Nephron (organoid): ENCODE measurements around the gene ARMH3.

Experiments used
- H3K27ac Mint-ChIP-seq, 3 experiments: 2 replicates each; pipeline ENCODE4 v1.8.0; 2020; ENCODE audit warnings: mixed read lengths in 3 of 3, mild to moderate bottlenecking in 2 of 3, moderate library complexity in 1 of 3
- H3K27me3 Mint-ChIP-seq: 2 replicates; pipeline ENCODE4 v1.8.0; 2021; ENCODE audit warnings: low read depth, mild to moderate bottlenecking, moderate library complexity, mixed read lengths
- H3K36me3 Mint-ChIP-seq: 2 replicates; pipeline ENCODE4 v1.8.0; 2020; ENCODE audit warnings: low read depth, mixed read lengths
- H3K4me1 Mint-ChIP-seq: 2 replicates; pipeline ENCODE4 v1.8.0; 2020; ENCODE audit warnings: mixed read lengths
- H3K4me3 Mint-ChIP-seq, 3 experiments: 2 replicates each; pipeline ENCODE4 v1.8.0; 2020; ENCODE audit warnings: mild to moderate bottlenecking in 3 of 3, mixed read lengths in 3 of 3, moderate library complexity in 2 of 3
- H3K9me3 Mint-ChIP-seq: 2 replicates; pipeline ENCODE4 v1.8.0; 2020; ENCODE audit warnings: mixed read lengths
- CTCF ChIP-seq, 3 experiments: fragments of 200-600 bp; sonication (generic); IDR thresholded peaks; one replicate each; pipeline ENCODE4 v1.5.0; 2021; ENCODE audit warnings: antibody characterized with exemption in 3 of 3; ENCODE audit not compliant: unreplicated experiment in 3 of 3

The ARMH3 gene

GRCh38 chr10:101816913-101817336, 239.0 kb downstream of the ARMH3 start:
- Mint-ChIP-seq H3K27ac (peak overlapping the region; percentile 42 to 98 (median 91)), H3K27me3 (no peaks in the 10 kb centered on the region), H3K9me3 (no peaks in the 10 kb centered on the region), H3K4me1 (peaks cover 55% of the 10 kb centered on the region), H3K4me3 (peak overlapping the region; percentile 96 to 98 (median 97)), H3K36me3 (peaks cover 17% of the 10 kb centered on the region)
- TF ChIP-seq CTCF (IDR thresholded peaks at IDR 0.05; ENCODE audit: unreplicated experiment in 3 of 3), result no peak

GRCh38 chr10:101816376-101816775, 239.6 kb downstream of the ARMH3 start:
- H3K27me3 Mint-ChIP-seq, result no peaks in the 10 kb centered on the region
- H3K27ac Mint-ChIP-seq, result peak overlapping the region; percentile 42 to 98 (median 91)

GRCh38 chr10:101814466-101815071, 241.4 kb downstream of the ARMH3 start:
- Mint-ChIP-seq H3K36me3 (peaks cover 36% of the 10 kb centered on the region), H3K4me1 (peaks cover 47% of the 10 kb centered on the region), H3K9me3 (no peaks in the 10 kb centered on the region), H3K4me3 (peak overlapping the region; percentile 96 to 98 (median 97)), H3K27me3 (no peaks in the 10 kb centered on the region), H3K27ac (peak overlapping the region; percentile 29 to 64 (median 53))
- no peak for TF ChIP-seq CTCF (IDR thresholded peaks at IDR 0.05; ENCODE audit: unreplicated experiment in 3 of 3)

More at GRCh38 chr10:101816376-101816775, 239.6 kb downstream of the ARMH3 start:
- Mint-ChIP-seq H3K4me3 (peak overlapping the region; percentile 96 to 98 (median 97)), H3K36me3 (peaks cover 22% of the 10 kb centered on the region), H3K9me3 (no peaks in the 10 kb centered on the region), H3K4me1 (peaks cover 51% of the 10 kb centered on the region)
- TF ChIP-seq CTCF (IDR thresholded peaks at IDR 0.05; ENCODE audit: unreplicated experiment in 3 of 3), result no peak

GRCh38 chr10:101812606-101813005, 243.4 kb downstream of the ARMH3 start:
- H3K36me3 Mint-ChIP-seq, result peaks cover 44% of the 10 kb centered on the region
- no peaks in the 10 kb centered on the region for H3K27me3 Mint-ChIP-seq
- no peaks in the 10 kb centered on the region for H3K9me3 Mint-ChIP-seq
- TF ChIP-seq CTCF (IDR thresholded peaks at IDR 0.05; ENCODE audit: unreplicated experiment in 3 of 3), result no peak
- H3K4me3 Mint-ChIP-seq, result no peak overlapping the region
- no peak overlapping the region for H3K27ac Mint-ChIP-seq
- peaks cover 38% of the 10 kb centered on the region for H3K4me1 Mint-ChIP-seq

GRCh38 chr10:101807158-101807557, 248.8 kb downstream of the ARMH3 start:
- Mint-ChIP-seq H3K4me3 (no peak overlapping the region), H3K9me3 (no peaks in the 10 kb centered on the region), H3K27me3 (no peaks in the 10 kb centered on the region), H3K36me3 (peaks cover 67% of the 10 kb centered on the region), H3K4me1 (no peaks in the 10 kb centered on the region), H3K27ac (no peak overlapping the region)
- TF ChIP-seq CTCF (IDR thresholded peaks at IDR 0.05; ENCODE audit: unreplicated experiment in 3 of 3), result no peak

- peaks cover 77% of the 10 kb centered on the region for H3K36me3 Mint-ChIP-seq
- H3K4me3 Mint-ChIP-seq, result no peak overlapping the region
These were observed 252.5 kb downstream of the ARMH3 start for GRCh38 chr10:101803511-101803910.

More at GRCh38 chr10:101803511-101803910, 252.5 kb downstream of the ARMH3 start:
- no peak for TF ChIP-seq CTCF (IDR thresholded peaks at IDR 0.05; ENCODE audit: unreplicated experiment in 3 of 3)
- Mint-ChIP-seq H3K9me3 (no peaks in the 10 kb centered on the region), H3K27ac (no peak overlapping the region), H3K27me3 (no peaks in the 10 kb centered on the region), H3K4me1 (no peaks in the 10 kb centered on the region)
